GM19035 (cell line): Measurements from ENCODE around the gene PPP1R3F.
"Not testable (repeated sequence)": the region's sequence is repeated elsewhere in the genome, so short reads cannot be mapped to it uniquely, and the experiment has no call there.

Experiments
- ATAC-seq: cut with Tn5 transposase; IDR thresholded peaks from one replicate; pipeline ENCODE4 v1.9.1; 2021; ENCODE audit not compliant: unreplicated experiment

The PPP1R3F gene

GRCh38 chrX:49270249-49270921, 792 bp downstream of the PPP1R3F start:
- no peak for ATAC-seq

DNA sequence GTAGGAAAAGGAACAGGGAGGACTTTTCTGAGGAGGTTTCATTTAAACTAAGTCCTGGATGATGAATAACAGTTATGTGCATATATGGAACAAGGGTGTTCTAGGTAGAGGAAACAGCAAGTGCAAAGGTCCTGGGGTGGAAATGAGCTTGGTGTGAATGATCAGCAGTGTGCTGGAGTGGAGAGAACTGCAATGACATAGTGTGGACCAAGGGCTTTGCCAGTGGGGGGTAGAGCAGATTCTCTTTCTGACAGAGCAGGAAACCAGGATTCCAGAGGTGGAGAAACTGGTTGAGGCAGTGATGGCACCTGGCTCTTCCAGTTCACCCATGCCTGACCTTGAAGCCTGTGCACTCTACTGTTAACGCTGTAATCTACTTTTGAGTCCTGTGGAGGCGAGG, 1.7 kb downstream of the PPP1R3F start:
- no peak for ATAC-seq

DNA sequence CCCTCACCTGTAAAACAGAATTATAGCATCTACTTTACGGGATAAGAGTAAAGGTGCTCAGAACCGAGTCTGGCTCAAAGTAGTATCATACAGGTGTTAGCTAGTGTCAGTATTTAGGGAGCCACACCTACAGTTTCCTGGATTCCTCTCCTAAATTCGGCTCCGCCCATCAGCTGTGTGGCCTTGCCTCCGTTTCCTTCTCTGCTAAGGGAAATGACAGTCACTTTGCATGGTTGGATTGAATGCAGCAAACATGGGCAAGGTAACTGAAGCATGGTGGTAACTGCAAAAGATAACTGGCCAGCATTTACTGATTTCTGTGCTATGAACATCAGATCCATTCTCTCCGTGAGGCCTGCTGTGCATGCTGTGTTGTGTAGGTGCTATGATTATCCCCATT, 2.8 kb downstream of the PPP1R3F start:
- ATAC-seq, result no peak

DNA sequence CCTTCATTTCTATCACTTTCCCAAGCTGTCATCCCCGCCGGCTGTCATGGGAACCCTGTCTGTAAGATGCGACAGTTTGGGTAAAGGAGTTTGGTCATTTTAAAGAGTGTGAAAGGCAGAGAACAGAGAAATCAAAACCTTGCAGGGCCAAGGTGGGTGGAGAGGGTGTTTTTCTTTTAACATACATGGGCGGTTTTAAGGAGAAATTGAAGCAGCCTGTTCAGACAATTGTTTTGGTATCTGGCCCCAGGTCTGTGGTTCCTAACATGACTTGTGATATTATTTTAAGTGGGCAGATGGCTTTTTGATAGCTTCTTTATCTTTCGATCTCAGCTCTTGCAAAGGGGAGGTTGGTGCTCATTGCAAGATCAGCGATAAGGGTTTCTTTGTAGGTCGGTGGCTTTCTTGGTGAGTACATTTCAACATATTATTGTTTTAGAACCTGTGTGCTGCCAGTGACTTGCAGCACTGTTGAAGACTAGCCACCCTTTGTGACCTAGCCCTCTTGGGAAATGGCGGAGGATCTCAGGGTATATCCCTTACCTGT, 3.7 kb downstream of the PPP1R3F start:
- ATAC-seq, result no peak

- ATAC-seq, result no peak
Measured at GRCh38 chrX:49276207-49276606, 6.6 kb downstream of the PPP1R3F start.

DNA sequence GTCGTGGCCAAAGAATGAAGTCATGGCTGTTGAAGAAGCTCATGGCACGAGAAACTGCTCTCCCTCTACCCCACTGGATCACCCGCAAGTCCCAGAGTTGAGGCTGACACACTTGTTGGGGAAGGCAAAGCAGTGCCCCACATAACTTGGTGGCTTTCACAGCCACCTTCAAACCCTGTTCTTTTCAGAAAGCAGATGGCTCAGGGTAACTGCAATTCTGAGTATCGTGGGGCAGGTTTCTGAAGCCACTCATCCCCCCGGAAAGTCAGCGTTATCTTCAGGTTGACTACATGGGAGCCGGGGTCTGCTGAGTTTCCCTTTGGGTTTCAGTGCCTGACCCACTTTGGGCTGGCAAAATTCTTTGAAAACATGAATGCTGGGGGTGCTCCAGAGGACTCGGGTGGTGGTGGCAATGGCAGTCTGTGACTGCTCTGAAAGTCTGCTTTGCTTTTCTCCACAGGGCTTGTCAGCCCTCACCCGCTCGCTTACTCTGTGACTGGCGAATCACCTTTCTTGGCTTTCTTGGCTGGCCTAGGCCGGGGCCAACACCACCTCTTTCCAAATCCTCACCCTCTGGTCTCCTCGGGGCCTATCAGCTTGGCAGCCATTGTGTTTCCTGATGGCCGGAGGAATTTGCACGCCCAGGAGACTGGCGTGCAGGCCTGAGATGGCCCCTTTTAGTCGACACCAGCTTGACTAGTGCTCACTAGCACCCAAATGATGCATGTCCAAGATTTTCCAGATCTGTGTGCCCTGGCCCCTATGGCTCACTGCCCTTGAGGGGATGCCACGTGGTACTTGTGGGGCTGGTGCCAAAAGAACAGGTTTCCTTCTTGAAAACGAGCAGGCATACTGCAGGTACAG, 7.3 kb downstream of the PPP1R3F start:
- no peak for ATAC-seq

- ATAC-seq, result no peak
Measured at GRCh38 chrX:49277535-49277830, 7.9 kb downstream of the PPP1R3F start.

GRCh38 chrX:49278081-49278480, 8.5 kb downstream of the PPP1R3F start:
- no peak for ATAC-seq

DNA sequence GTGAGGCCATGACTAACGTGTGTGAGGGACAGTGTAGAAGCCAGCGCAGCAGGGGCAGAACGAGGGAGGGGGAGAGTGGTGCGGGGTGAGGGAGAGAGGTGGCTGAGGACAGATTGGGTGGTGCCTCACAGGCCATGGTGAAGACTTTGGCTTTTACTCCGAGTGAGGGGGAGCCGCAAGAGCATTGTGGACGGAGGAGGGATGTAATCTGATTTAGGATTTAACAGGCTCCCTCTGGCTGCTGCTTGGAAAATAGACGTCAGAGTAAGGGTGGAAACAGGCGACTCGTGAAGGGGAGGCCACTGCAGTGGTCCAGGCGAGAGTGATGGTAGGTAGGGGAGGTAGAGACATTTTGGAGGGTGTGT, 13.0 kb downstream of the PPP1R3F start:
- ATAC-seq, result no peak

DNA sequence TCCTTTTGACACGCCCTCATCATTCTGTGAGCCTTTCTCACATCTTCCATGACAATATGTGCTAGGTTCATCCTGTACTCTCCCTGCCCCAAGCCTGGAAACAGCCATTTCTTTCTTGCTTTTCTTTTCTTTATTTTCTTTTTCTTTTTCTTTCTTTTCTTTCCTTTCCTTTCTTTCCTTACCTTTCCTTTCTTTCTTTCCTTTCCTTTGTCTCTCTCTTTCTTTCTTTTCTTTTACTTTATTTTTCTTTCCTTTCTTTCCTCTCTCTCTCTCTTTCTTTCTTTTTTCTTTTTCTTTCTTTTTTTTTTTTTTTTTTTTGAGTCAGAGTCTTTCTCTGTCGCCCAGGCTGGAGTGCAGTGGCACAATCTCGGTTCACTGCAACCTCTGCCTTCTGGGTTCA, 14.6 kb downstream of the PPP1R3F start:
- ATAC-seq, result no peak

DNA sequence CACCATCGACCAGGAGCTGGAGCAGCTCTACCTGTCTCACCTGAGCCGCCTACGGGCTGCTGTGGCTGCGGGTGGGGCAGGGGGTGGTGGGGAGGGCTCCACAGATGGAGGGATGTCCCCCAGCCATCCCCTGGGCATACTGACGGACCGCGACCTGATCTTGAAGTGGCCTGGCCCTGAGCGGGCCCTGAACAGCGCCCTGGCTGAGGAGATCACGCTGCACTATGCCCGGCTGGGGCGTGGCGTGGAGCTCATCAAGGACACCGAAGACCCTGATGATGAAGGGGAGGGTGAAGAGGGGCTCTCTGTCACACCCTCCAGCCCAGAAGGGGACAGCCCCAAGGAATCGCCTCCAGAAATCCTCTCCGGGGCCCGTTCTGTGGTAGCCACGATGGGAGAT, 16.5 kb downstream of the PPP1R3F start:
- ATAC-seq, result no peak

DNA sequence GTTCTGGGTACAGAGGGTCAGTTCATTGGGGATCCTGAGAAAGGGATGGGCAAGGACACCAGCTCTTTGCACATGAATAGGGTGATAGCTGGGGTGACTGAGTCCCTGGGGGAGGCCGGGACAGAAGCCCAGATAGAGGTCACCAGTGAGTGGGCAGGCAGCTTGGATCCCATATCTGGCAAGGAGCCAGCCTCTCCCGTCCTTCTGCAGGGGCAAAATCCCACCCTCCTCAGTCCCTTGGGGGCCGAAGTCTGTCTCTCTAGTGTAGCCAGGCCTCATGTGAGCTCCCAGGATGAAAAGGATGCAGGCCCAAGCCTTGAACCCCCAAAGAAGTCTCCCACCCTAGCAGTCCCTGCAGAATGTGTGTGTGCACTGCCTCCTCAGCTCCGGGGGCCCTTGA, 17.0 kb downstream of the PPP1R3F start:
- ATAC-seq, result no peak

GRCh38 chrX:49287665-49288064, 18.1 kb downstream of the PPP1R3F start:
- ATAC-seq, result no peak

DNA sequence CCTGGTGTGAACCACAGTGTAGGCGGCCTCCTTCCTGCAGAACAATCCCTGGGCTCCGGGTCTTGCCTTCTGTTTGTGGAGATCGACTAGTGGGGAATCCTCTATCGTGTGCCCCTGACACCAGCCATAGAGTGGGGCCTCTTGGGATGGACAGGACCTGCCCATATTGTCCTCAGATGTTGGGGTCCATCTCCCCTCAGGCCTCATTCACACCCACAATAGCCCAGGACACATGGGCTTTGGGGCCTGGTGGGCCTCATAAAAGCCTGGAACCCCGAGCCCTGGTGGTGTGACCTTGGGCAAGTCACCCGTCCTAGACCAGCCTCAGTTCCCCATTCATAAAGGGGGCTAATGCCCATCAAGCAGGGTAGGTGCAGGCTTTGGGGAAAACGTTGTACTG, 20.6 kb downstream of the PPP1R3F start:
- ATAC-seq, result no peak

GRCh38 chrX:49291615-49292337, 22.2 kb downstream of the PPP1R3F start:
- peak; percentile 58 for ATAC-seq

DNA sequence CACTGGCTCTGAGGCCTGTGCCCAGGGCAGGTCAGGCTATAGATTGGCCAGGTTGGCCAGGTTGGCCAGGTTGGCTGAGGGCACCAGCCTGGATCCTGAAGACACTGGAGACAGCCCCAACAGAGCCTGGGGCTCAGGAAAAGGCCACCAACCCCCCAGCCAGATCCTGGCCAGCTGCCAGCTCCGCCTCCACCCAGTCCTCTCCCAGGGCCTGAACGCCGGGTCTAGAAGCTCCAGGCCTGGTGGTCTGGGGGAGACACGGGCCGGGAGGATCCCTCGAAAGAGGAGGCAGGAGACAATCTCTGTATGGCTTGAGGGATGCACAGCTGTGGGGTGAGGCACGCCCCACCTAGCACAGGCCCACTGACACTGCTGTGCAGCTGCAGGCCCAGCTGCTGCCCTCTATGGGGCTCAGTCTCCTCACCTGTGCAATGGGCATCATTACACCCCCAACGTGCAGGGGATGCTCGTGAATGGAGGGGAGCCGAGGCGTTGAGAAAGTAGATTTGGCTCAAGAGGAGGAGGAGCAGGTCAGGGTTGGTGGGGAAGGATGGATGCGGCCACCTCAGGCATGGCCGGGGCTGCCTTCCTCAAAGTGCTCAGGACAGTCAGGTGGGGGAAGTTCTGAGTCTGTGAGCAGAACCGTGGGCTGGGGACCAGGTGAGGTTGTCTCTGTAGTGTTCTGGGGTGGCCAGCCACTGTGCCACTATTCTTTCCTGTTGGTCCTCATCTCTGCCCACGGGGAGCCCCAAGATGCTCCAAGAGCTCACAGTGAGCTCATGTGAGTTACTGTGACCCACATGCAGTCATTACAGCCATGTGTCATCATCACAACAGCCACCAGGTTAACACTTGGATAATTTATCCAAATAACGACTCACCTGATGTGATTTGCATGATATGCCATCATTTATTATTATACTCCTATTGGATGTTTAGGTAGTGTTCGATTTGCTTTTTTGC, 23.1 kb downstream of the PPP1R3F start:
- no peak for ATAC-seq

DNA sequence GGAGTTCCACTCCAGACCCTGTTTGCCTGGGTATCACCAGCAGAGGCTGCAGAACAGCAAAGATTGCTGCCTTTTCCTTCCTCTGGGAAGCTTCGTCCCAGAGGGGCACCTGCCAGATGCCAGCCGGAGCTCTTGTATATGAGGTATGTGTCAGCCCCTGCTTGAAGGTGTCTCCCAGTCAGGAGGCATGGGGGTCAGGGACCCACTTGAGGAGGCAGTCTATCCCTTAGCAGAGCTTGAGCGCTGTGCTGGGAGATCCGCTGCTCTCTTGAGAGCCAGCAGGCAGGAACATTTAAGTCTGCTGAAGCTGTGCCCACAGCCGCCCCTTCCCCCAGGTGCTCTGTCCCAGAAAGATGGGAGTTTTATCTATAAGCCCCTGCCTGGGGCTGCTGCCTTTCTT, 29.7 kb downstream of the PPP1R3F start:
- not testable (repeated sequence) for ATAC-seq

DNA sequence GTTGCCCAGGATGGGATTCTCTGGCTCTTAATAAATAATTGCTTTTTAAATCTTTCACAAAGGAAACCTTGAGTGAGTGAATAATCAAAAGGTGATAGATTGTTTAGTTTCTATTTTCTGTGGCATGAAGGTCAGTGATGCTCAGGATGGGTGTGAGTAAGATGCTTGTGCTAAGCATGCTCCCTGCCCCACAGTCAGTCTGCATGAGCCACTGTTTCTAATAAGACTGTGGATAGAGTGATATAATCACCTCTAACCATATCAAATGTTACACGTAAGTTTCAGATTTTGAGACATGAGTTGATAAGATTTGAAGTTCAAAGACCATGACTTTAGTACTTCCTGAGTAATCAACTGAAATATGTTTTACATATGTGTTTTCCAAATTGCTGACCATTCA, 31.1 kb downstream of the PPP1R3F start:
- ATAC-seq, result no peak

DNA sequence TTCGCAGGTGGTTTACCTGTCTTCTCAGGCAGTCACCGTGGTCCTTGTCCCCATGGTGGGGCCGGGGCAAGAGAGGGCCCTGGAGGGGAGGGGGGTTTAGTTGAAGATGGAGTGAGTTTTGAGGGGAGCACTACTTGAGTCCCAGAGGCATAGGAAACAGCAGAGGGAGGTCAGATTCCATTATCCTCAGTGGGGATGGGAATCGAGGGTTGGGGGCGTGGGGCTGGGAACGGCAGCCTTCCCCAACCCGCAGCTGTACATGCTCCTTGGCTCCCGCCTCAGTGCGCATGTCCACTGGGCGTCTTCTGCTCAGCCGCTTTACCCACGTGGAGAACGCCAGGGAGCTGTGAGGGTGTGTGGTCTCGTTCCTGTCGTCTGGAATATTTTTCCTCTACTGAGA, 33.8 kb downstream of the PPP1R3F start, which contains the start of gene GAGE10:
GAGE10 (plus strand) TSS at position 301 of the 400 bp plus-strand sequence. CDS start 1,214 bp downstream, outside the sequence.
- ATAC-seq, result no peak

DNA sequence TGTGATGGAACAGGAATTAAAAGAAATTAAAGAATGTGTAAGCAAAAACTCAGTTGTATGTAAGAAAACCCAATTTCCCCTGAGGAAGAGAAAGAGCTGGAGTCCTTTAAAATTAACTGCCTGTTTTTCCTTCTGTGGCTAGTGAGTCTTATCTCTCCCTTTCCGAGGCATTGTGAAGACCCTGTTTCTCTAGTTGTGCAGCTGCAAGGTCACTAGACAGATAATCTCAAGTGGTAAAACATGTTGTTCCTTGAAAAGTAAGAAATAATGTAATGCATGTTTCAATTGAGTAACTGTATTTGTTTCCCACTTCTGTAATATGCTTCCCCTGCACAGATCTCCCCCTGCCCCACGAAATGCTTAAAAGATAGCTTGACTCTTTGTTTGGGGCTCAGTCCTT, 38.2 kb downstream of the PPP1R3F start:
- ATAC-seq, result not testable (repeated sequence)
